Esophagus squamous epithelium (tissue), 4 donors: ENCODE measurements around the gene TMEM150B.

Experiments
- CTCF ChIP-seq, 6 experiments: fragments of 450-650 bp in 4 of 6; fragments of 200-600 bp in 2 of 6; sonication (generic) in 2 of 6; IDR thresholded peaks; one replicate each; pipeline ENCODE4 v1.5.1; 2016 to 2019; ENCODE audit warnings: antibody characterized with exemption in 6 of 6, mild to moderate bottlenecking in 4 of 6, moderate library complexity in 4 of 6
- POLR2A ChIP-seq, 4 donors: fragments of 450-650 bp; IDR thresholded peaks; one replicate each; pipeline ENCODE4 v1.6.1; 2017; ENCODE audit warnings: antibody characterized with exemption in 4 of 4, mild to moderate bottlenecking in 4 of 4, moderate library complexity in 3 of 4

- TF ChIP-seq CTCF (IDR thresholded peaks at IDR 0.05) (no peak), POLR2A (IDR thresholded peaks at IDR 0.05) (no peak)
Observed at GRCh38 chr19:55273978-55274707, 51.0 kb downstream of the TMEM150B start.
